Measurements from ENCODE around the gene FAM98B. TPM values are rescaled to one million over a fixed set of nuclear protein-coding genes. Genes with fewer than 3 reads are reported as not detected.

FAM98B gene
- total and polyA plus RNA-seq, 9 of the 15 experiments (the other 6 are each of a cell fraction or from before 2014, with no cell fraction given) = 3.1 to 42.0 (median 9.4) TPM

- TF ChIP-seq TAF7 (tag; IDR thresholded peaks at IDR 0.05) (peak; percentile 96), ADNP (tag; IDR thresholded peaks at IDR 0.05) (no peak), MCM7 (IDR thresholded peaks at IDR 0.05) (no peak), PHB (CRISPR knock-in tag; IDR thresholded peaks at IDR 0.05) (0 out of 2 replicates have a peak, but pooled peaks have one; percentile 10), GTF2B (IDR thresholded peaks at IDR 0.05; ENCODE audit: extremely low read depth, insufficient read length) (no peak), NFYB (IDR thresholded peaks at IDR 0.05; ENCODE audit: extremely low read depth, insufficient read length) (no peak), ZC3H4 (CRISPR knock-in tag; IDR thresholded peaks at IDR 0.05; ENCODE audit: borderline replicate concordance) (no peak), STAT6 (CRISPR knock-in tag; IDR thresholded peaks at IDR 0.05) (no peak), JUN (IDR thresholded peaks at IDR 0.05; ENCODE audit: borderline replicate concordance, low read depth, low read length) (0 out of 2 replicates have a peak, but pooled peaks have one; percentile 38), JUN (CRISPR knock-in tag; IDR thresholded peaks at IDR 0.05; ENCODE audit: borderline replicate concordance) (no peak), E2F4 (CRISPR knock-in tag; IDR thresholded peaks at IDR 0.05; ENCODE audit: low read depth) (no peak), NELFE (IDR thresholded peaks at IDR 0.05; ENCODE audit: insufficient read depth, insufficient read length) (no peak), ZNF609 (CRISPR knock-in tag; IDR thresholded peaks at IDR 0.05; ENCODE audit: borderline replicate concordance) (no peak), KHSRP (IDR thresholded peaks at IDR 0.05) (no peak), MIER1 (IDR thresholded peaks at IDR 0.05; ENCODE audit: low read depth) (no peak), ARNT (IDR thresholded peaks at IDR 0.05) (peak; percentile 18 to 61; a peak in 1 of 4 replicates), ZBTB1 (CRISPR knock-in tag; IDR thresholded peaks at IDR 0.05; ENCODE audit: borderline replicate concordance, low read depth) (no peak), HOXB6 (CRISPR knock-in tag; IDR thresholded peaks at IDR 0.05; ENCODE audit: borderline replicate concordance) (0 out of 2 replicates have a peak, but pooled peaks have one; percentile 65), RBM34 (IDR thresholded peaks at IDR 0.05; ENCODE audit: borderline replicate concordance, insufficient read depth, low read length) (no peak)
Observed at GRCh38 chr15:38453971-38454695, at the start of gene FAM98B (continued).
